Stimulated activated CD4-positive, alpha-beta T cell treated with anti-CD3 and anti-CD28 coated beads, Interleukin-12 subunit alpha, Interleukin-12 subunit beta, amount 100 ng/mL, for 24 hours (primary cell): ENCODE data around the gene CNTROB.

Experiments used
- DNase-seq, 2 experiments: peaks; one replicate each; pipeline ENCODE4 v3.0.0-alpha.2; 2020; ENCODE audit warnings: low read depth in 2 of 2

The CNTROB gene

DNA sequence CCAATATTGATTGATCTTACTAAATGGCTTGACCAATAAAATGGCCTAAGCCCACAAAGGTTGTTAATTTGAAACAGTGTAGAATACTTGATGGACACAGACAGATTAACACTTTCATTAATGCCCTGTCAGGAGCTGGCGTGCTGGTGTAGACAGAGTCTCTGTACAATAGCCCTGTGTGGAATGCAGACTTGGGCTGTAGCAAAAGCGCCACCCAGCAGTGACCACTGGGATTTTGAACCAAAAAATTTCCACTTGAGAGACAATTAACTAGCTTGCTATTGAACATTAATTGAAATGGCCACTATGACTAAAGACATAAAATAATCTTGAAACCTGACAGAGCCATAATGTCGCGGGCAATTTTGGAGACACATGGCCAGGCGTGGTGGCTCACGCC, 50.7 kb downstream of the CNTROB start:
- no peak for DNase-seq

DNA sequence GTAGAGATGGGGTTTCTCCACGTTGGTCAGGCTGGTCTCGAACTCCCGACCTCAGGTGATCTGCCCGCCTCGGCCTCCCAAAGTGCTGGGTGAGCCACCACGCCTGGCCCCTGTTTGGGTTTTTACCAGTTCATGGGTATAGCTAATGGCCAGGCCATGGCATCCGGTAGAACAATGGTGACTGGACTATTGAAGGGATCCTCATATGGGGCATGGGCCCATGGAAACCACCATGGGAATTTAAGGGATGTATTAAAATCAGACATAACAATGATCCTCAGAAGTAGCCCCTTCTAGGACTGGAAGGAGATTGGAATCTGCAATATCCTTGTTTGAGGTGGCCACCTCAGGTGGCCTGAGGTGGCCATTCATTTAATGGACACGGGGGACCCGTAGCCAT, 52.9 kb downstream of the CNTROB start:
- DNase-seq = no peak

DNA sequence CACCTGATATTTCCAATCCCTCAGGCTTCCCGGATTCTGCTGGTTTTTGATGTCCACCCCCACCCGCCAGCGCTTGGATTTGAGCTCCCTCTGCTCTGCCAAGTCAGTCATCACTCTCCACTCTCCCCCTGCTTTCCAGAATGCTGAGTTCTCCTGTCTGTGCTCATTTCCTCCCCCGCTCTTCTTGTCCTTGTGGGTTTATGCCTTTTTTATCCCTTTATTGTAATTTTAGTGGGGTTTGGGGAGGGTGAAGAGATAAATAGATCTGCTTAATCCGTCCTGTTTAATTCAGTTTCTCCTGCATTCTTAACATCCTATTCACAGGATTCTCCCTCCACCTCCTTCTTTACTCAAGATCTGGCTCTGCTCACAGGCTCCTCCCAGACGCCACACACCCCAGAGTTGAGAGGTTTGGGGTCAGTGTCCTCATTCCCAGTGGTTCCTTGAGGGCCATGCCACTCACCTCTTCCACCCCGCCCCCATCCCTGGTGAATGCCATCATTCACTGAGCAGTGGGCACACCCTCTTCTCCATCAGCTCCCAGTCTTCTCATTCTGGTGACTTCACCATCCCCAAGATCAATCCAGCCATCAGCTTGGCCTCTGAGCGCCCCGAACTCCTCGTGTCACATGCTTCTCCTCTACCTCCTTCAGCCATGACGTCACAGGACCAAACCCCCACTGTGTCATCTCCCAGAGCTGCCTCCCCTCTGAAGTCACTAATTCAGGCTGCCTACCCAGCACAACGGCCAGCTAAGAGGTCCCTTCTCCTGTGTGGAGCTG, 55.3 kb downstream of the CNTROB start:
- DNase-seq = no peak

DNA sequence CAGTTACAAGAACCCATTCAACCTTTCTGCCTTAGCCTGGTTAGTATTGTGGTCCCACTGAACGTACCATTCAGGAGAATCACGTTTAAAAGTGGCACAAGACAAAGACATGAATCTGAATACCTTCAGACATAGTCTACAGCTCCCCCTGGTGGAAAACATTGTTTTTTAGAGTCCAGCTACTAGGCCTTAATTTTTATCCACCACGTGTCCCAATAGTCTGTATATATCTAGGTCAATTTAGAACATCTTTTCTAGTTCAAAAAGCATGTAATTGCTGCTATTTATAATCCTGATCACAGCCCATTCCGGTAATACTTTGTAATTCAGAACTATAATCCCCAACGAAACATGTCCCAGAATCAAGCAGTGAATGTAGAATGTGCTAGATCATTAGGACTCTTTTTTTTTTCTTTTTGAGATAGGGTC, 56.8 kb downstream of the CNTROB start:
- peak in 1 of 2 experiments; percentile 17 for DNase-seq

DNA sequence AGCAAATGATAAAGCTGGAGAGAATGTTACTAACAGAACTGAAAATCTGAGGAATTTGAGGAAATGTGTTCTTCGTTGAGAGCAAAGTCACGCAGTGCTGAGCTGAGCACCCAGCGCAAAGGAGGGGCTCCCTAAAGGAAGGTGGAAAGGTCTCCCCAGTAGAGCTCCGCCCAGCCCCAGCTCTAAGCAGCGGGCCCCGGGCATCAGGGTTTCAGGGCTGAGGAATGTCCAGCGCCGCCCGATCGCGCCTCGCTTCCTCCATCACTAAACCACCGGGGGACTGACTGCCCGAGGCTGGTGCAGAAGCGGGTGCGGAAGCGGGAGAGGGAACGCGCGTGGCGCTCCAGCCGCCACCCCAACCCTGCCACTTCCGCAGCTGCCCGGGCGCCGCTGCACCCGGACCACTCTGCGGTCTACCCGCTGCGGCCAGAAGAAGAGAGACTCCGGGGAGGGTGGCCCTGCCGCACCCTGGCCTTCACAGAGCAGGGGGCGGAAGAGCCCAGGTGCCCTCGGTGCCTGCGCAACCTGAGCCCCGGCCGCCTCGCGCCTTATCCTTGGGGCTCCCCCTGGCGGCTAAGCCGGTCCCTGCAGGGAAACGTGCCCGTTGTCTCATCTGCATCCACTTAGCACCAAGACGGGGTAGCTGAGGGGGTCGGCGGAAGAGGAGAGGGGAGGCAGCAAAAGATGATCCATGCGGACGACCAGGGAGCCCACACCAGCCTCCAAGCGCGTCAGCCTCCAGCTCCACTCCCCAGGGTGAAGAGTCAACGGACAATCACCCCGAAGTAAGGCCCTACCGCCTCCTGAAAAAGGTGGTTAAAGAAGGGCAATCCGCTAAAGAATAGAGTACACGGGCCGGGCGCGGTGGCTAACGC, 58.0 kb downstream of the CNTROB start:
- peak; percentile 88 to 97 for DNase-seq

DNA sequence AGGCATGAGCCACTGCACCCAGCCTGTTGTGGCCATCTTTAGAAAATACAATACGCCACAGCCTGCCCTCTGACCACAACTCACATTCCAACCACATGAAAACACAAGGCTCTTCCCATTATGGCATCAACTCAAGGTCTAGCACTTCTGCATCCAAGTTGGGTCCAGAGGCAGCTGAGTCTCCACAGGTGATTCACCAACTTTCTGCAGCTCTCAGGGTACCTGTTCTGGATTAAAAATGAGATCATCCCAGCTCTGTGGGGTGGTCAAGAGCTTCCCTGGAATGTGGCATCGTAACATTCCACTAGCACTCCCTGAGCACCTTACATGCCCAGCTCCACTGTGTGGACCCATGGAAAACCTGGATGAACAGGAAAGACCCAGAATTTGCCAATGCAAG, 60.5 kb downstream of the CNTROB start:
- no peak for DNase-seq

DNA sequence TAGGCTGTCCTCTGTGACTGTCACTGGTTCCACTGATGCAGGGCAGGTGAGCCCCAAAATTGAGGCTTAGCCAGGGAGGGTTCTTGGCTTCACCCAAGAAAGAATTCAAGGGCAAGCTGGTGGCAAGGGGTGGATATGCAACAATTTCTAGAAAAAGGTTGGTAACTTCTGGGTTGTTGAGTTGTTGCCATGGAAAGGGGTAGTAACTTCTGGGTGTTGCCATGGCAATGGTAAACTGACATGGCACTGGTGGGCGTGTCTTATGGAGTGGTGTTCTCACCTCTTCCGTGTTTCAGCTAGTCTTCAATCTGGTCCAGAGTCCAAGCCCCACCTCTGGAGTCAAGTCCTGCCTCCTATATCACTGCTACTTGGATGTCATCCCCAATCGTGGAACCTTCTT, 60.9 kb downstream of the CNTROB start:
- no peak for DNase-seq

DNA sequence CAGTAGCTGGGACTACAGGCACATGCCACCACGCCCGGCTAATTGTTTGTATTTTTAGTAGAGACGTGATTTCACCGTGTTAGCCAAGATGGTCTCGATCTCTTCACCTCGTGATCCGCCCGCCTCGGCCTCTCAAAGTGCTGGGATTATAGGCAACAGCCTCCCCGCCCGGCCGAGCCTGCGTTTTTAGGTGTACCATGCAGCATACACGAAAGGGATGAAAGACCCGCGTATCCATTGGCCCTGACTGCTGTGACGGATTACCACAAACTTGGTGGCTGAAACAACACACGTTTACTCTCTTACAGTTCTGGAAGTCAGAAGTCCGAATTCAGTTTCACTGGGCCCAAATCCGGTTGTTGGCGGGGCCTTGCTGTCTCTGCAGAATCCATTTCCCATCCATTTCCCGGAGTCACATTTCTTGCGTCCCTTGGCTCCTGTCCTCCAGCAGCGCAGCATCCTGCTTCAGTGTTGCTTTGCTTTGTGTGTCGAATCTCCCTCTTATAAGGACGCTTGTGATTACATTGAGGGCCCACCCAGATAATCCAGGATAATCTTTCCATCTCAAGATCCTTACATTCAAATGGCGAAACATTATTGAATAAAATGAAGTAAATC, 62.1 kb downstream of the CNTROB start:
- DNase-seq = no peak

DNA sequence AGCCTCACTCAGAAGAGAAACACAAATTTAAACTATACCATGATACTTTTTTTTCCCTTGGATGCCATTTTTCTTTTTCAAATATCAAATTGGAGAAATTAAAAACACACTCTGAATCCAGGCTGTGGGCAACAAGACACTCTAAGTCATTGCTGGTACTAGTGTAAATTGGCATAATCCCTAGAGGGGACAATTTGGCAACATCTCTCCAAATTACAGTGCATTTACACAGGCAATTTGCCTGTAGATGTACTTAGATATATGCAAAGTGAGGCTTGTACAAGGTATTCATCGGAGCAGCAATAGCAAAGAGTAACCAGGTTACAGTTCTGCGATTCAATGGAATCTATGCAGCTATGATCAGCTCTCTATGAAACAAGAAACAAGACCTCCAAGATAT, 63.7 kb downstream of the CNTROB start:
- no peak for DNase-seq

DNA sequence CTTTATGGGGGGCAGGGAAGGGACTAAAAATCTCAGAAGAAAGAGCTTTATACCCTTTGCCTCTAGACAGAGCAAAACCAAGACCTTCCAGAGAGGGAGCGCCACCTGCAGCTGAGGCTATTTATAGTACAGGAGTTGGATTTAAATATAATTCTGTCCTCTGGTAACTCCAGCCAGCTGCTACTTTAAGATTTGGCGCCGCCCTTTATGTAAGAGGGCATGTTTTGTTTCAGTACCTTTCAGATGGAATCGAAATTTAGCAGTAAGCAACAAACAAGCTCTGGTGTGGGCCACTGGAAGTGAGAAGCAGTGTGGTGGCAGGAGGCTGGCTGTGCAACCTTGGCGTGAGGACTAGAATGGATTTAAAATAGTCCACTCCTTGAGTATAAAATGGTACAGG, 65.2 kb downstream of the CNTROB start:
- DNase-seq = peak in 1 of 2 experiments; percentile 18
